H1 (cell line): ENCODE results near the gene BAZ2B. TPM values are rescaled to one million over a fixed set of nuclear protein-coding genes. Genes with fewer than 3 reads are reported as not detected.

Experiments used
- KDM1A ChIP-seq: fragments of 200-600, 300-600 bp; sonication (generic); IDR thresholded peaks from 2 replicates; pipeline ENCODE4 v1.7.1; 2016; ENCODE audit warnings: mild to moderate bottlenecking, low read length, borderline replicate concordance
- polyA plus RNA-seq, 7 experiments: library from polyadenylated mRNA; depleted of rRNA in 3 of 7; stranded (reverse) in 5 of 7; unstranded in 2 of 7; fragments of >200 nt in 5 of 7; fragments of 200-250 nt in 2 of 7; gene quantifications; 1 replicate in 5 of 7; 2 replicates in 1 of 7; 4 replicates in 1 of 7; pipeline versions ENCODE4 v1.2.1 to v1.2.3, GENCODE V29; 2011 to 2013; ENCODE audit warnings: missing spikeins in 2 of 7, mixed read lengths in 2 of 7
- total RNA-seq: library from RNA; stranded (reverse); fragmentation: NEBNext Ultra II Directional; extraction: Animal tissue kit (Norgen Biotek cat#: 25700); gene quantifications from 2 replicates; pipeline ENCODE4 v1.2.1, GENCODE V29; 2021

BAZ2B gene
- total and polyA plus RNA-seq, 2 of the 8 experiments (the other 6 are each of a cell fraction or from before 2014, with no cell fraction given), result 15.2 to 46.3 TPM

- no peak for TF ChIP-seq KDM1A
These were observed 22.7 kb upstream of the BAZ2B start (continued) for GRCh38 chr2:159639071-159639470.
